PC-3 (cell line): ENCODE data around the gene MACROD2. TPM values are rescaled to one million over a fixed set of nuclear protein-coding genes. Genes with fewer than 3 reads are reported as not detected.

Experiments used
- ATAC-seq: fragments of 200-7000 bp; cut with Tn5 transposase; 2 replicates; pipeline ENCODE4 v1.9.1; 2020; ENCODE audit warnings: mild to moderate bottlenecking, moderate library complexity
- BruUV-seq: library from RNA; stranded (reverse); fragments of 400-500 nt; replicated peaks from 2 replicates; lab custom pipeline; 2021; lab: Mats Ljungman, UMichigan
- CTCF ChIA-PET: fragments of 300-600 bp; sonication (Branson Sonifier 250); formaldehyde crosslinking; loops from one replicate; lab custom pipeline; 2022; ENCODE audit warnings: antibody characterized with exemption; lab: Charles Lee
- POLR2A ChIA-PET: fragments of 300-600 bp; sonication (Branson Sonifier 250); formaldehyde crosslinking; loops from one replicate; lab custom pipeline; 2022; ENCODE audit warnings: antibody characterized with exemption; ENCODE audit not compliant: unreplicated experiment; lab: Charles Lee
- DNase-seq: peaks from one replicate; pipeline ENCODE4 v3.0.0-alpha.2; 2015
- H2AFZ ChIP-seq: fragments of 300-600 bp; sonication (generic); 2 replicates; pipeline ENCODE4 v1.6.0; 2016; ENCODE audit warnings: antibody characterized with exemption, low read length
- H3F3A ChIP-seq: fragments of 300-600 bp; sonication (generic); one replicate; pipeline ENCODE4 v1.6.0; 2017; ENCODE audit warnings: antibody characterized with exemption, low read length, control low read depth, mild to moderate bottlenecking; ENCODE audit not compliant: unreplicated experiment
- H3K27ac ChIP-seq: fragments of 300-600 bp; sonication (generic); 2 replicates; pipeline ENCODE4 v1.5.1; 2016; ENCODE audit warnings: mild to moderate bottlenecking, low read length
- H3K27me3 ChIP-seq: fragments of 300-600 bp; sonication (generic); 2 replicates; pipeline ENCODE4 v1.6.1; 2016; ENCODE audit warnings: low read length, mixed read lengths
- H3K36me3 ChIP-seq: fragments of 300-600 bp; sonication (generic); 2 replicates; pipeline ENCODE4 v1.6.1; 2016; ENCODE audit warnings: low read depth, mixed run types, low read length, mixed read lengths
- H3K4me1 ChIP-seq: fragments of 300-600 bp; sonication (generic); 2 replicates; pipeline ENCODE4 v1.5.1; 2016; ENCODE audit warnings: low read length; ENCODE audit not compliant: insufficient read depth
- H3K4me2 ChIP-seq: fragments of 300-600 bp; sonication (generic); 2 replicates; pipeline ENCODE4 v1.6.0; 2016; ENCODE audit warnings: low read length
- H3K4me3 ChIP-seq: fragments of 300-600 bp; sonication (generic); 2 replicates; pipeline ENCODE4 v1.5.1; 2016; ENCODE audit warnings: mild to moderate bottlenecking, low read length, mixed read lengths
- H3K79me2 ChIP-seq: fragments of 300-600 bp; sonication (generic); 2 replicates; pipeline ENCODE4 v1.6.1; 2017; ENCODE audit warnings: low read length, mixed read lengths
- H3K9ac ChIP-seq: fragments of 300-600 bp; sonication (generic); 2 replicates; pipeline ENCODE4 v1.6.0; 2016; ENCODE audit warnings: mild to moderate bottlenecking, low read length
- H3K9me2 ChIP-seq: fragments of 300-600 bp; sonication (generic); replicated peaks from 2 replicates; pipeline ENCODE4 v1.6.1; 2016; ENCODE audit warnings: mixed run types, low read length, mixed read lengths
- H3K9me3 ChIP-seq: fragments of 300-600 bp; sonication (generic); 2 replicates; pipeline ENCODE4 v1.6.1; 2016; ENCODE audit warnings: low read length, mixed read lengths
- H4K20me1 ChIP-seq: fragments of 300-600 bp; sonication (generic); 2 replicates; pipeline ENCODE4 v1.6.1; 2016; ENCODE audit warnings: low read length, mixed read lengths
- CTCF ChIP-seq: fragments of 300-600 bp; sonication (generic); conservative IDR thresholded peaks from 2 replicates; pipeline ENCODE4 v1.5.1; 2017; ENCODE audit warnings: antibody characterized with exemption, low read depth, mild to moderate bottlenecking, low read length
- EZH2 ChIP-seq: fragments of 300-600 bp; sonication (generic); IDR thresholded peaks from one replicate; pipeline ENCODE4 v1.6.1; 2017; ENCODE audit warnings: antibody characterized with exemption, mild to moderate bottlenecking, low read length; ENCODE audit not compliant: unreplicated experiment
- EZH2phosphoT487 ChIP-seq: fragments of 300-600 bp; sonication (generic); IDR thresholded peaks from 2 replicates; pipeline ENCODE4 v1.6.1; 2018; ENCODE audit warnings: mild to moderate bottlenecking, antibody characterized with exemption, low read length, borderline replicate concordance
- intact Hi-C: fragments of 100-400 bp; cut with micrococcal nuclease; formaldehyde crosslinking; loops from 2 replicates; pipeline ENCODE4 v1.9.0; 2023
- total RNA-seq: library from RNA; depleted of rRNA; stranded (reverse); fragments of >200 nt; gene quantifications from 2 replicates; pipeline ENCODE4 v1.2.3, GENCODE V29; 2014

The MACROD2 gene
- total RNA-seq, 1 experiment from 2014 or later, result 3.1 TPM

- no peaks in the 10 kb centered on the region for H3K36me3 ChIP-seq
- TF ChIP-seq EZH2 (no peak), EZH2phosphoT487 (no peak), CTCF (no peak)
- ATAC-seq (no peak), DNase-seq (no peak)
- H3K27me3 ChIP-seq, result no peaks in the 10 kb centered on the region
- no peaks in the 10 kb centered on the region for H4K20me1 ChIP-seq
- no peaks in the 10 kb centered on the region for H3K9me3 ChIP-seq
- no peak overlapping the region for H3K9ac ChIP-seq
- H3K4me1 ChIP-seq, result no peaks in the 10 kb centered on the region
- H2AFZ ChIP-seq, result no peak overlapping the region
- H3K4me2 ChIP-seq, result no peak overlapping the region
- ChIA-PET POLR2A (interaction anchor here (0.6 kb wide), 1 partner anchor 38 kb away, joined by 4 read pairs; no protein-coding TSS in a partner anchor), CTCF (no interaction called here)
- H3F3A ChIP-seq, result no peaks in the 10 kb centered on the region
- intact Hi-C loops, result loop anchor here (10.0 kb wide), 1 partner anchor 494 kb away; no protein-coding TSS in a partner anchor
- H3K79me2 ChIP-seq, result no peaks in the 10 kb centered on the region
- no peaks in the 10 kb centered on the region for H3K9me2 ChIP-seq
- no peak overlapping the region for H3K27ac ChIP-seq
- no peak overlapping the region for H3K4me3 ChIP-seq
- BruUV-seq, result no TSS peak
Measured at GRCh38 chr20:14740380-14740779, 745.1 kb downstream of the MACROD2 start.

- H3K36me3 ChIP-seq, result no peaks in the 10 kb centered on the region
- H2AFZ ChIP-seq, result no peak overlapping the region
- H3K9me2 ChIP-seq, result no peaks in the 10 kb centered on the region
- H3K9ac ChIP-seq, result no peak overlapping the region
- no peak overlapping the region for H3K4me2 ChIP-seq
- H3K9me3 ChIP-seq, result no peaks in the 10 kb centered on the region
- H3K27me3 ChIP-seq, result no peaks in the 10 kb centered on the region
- no peak for ATAC-seq
- no peaks in the 10 kb centered on the region for H4K20me1 ChIP-seq
- intact Hi-C loops, result loop anchor here (10.0 kb wide), 1 partner anchor 493 kb away; no protein-coding TSS in a partner anchor
- ChIA-PET CTCF (no interaction called here), POLR2A (no interaction called here)
- TF ChIP-seq EZH2 (no peak), CTCF (peak; percentile 52), EZH2phosphoT487 (no peak)
- H3K79me2 ChIP-seq, result no peaks in the 10 kb centered on the region
- no peaks in the 10 kb centered on the region for H3K4me1 ChIP-seq
- BruUV-seq, result no TSS peak
- no peak overlapping the region for H3K4me3 ChIP-seq
- no peak overlapping the region for H3K27ac ChIP-seq
- H3F3A ChIP-seq, result no peaks in the 10 kb centered on the region
- DNase-seq, result peak; percentile 19
Measured at GRCh38 chr20:14741616-14742015, 746.3 kb downstream of the MACROD2 start.

GRCh38 chr20:14744723-14745122, 749.4 kb downstream of the MACROD2 start:
- Histone ChIP-seq H3K36me3 (no peaks in the 10 kb centered on the region), H3K4me3 (no peak overlapping the region), H3K9me3 (no peaks in the 10 kb centered on the region), H3F3A (no peaks in the 10 kb centered on the region), H3K79me2 (no peaks in the 10 kb centered on the region), H3K4me1 (no peaks in the 10 kb centered on the region), H2AFZ (no peak overlapping the region), H3K9ac (no peak overlapping the region), H3K27ac (no peak overlapping the region), H4K20me1 (no peaks in the 10 kb centered on the region), H3K4me2 (no peak overlapping the region), H3K9me2 (no peaks in the 10 kb centered on the region), H3K27me3 (no peaks in the 10 kb centered on the region)
- BruUV-seq, result no TSS peak
- intact Hi-C loops, result loop anchor here (10.0 kb wide), 1 partner anchor 490 kb away; no protein-coding TSS in a partner anchor
- ATAC-seq, result no peak
- POLR2A ChIA-PET, result no interaction called here
- TF ChIP-seq EZH2phosphoT487, result no peak
- no peak for TF ChIP-seq CTCF
- no peak for TF ChIP-seq EZH2
- no peak for DNase-seq
- CTCF ChIA-PET, result interaction anchor here (0.5 kb wide), 1 partner anchor 492 kb away, joined by 3 read pairs; no protein-coding TSS in a partner anchor
